ENCODE data around the gene PLCL2.

Gene PLCL2

GRCh38 chr3:16985608-16986007, 100.9 kb downstream of the PLCL2 start:
- DNase-seq (ENCODE audit: low spot score), result no peak
- no peak for TF ChIP-seq CTCF (IDR thresholded peaks at IDR 0.05)
- Histone ChIP-seq H3K27ac (no peak overlapping the region), H3K4me3 (no peak overlapping the region)

GRCh38 chr3:16987141-16987540, 102.4 kb downstream of the PLCL2 start:
- Histone ChIP-seq H3K27ac (no peak overlapping the region), H3K4me3 (no peak overlapping the region)
- TF ChIP-seq CTCF (IDR thresholded peaks at IDR 0.05), result no peak
- DNase-seq (ENCODE audit: low spot score), result no peak

- Histone ChIP-seq H3K4me3 (no peak overlapping the region), H3K27ac (no peak overlapping the region)
- TF ChIP-seq CTCF (IDR thresholded peaks at IDR 0.05), result no peak
- DNase-seq (ENCODE audit: low spot score), result no peak
These were observed 105.4 kb downstream of the PLCL2 start for GRCh38 chr3:16990163-16990562.

GRCh38 chr3:16992198-16992597, 107.4 kb downstream of the PLCL2 start:
- H3K27ac ChIP-seq, result no peak overlapping the region
- H3K4me3 ChIP-seq, result no peak overlapping the region
- TF ChIP-seq CTCF (IDR thresholded peaks at IDR 0.05), result no peak
- no peak for DNase-seq (ENCODE audit: low spot score)

- Histone ChIP-seq H3K27ac (no peak overlapping the region), H3K4me3 (no peak overlapping the region)
- no peak for TF ChIP-seq CTCF (IDR thresholded peaks at IDR 0.05)
- no peak for DNase-seq (ENCODE audit: low spot score)
These were observed 108.5 kb downstream of the PLCL2 start for GRCh38 chr3:16993227-16993626.

- Histone ChIP-seq H3K27ac (no peak overlapping the region), H3K4me3 (no peak overlapping the region)
- no peak for DNase-seq (ENCODE audit: low spot score)
- no peak for TF ChIP-seq CTCF (IDR thresholded peaks at IDR 0.05)
These were observed 110.2 kb downstream of the PLCL2 start for GRCh38 chr3:16994854-16995525.

- Histone ChIP-seq H3K27ac (no peak overlapping the region), H3K4me3 (no peak overlapping the region)
- TF ChIP-seq CTCF (IDR thresholded peaks at IDR 0.05), result no peak
- DNase-seq (ENCODE audit: low spot score), result no peak
These were observed 110.8 kb downstream of the PLCL2 start for GRCh38 chr3:16995601-16996000.
